ENCODE data around the gene CHSY3. TPM values are rescaled to one million over a fixed set of nuclear protein-coding genes. Genes with fewer than 3 reads are reported as not detected.

The CHSY3 gene
- total and polyA plus RNA-seq, 4 donors, result 0.40 to 7.7 (median 2.1) TPM

DNA sequence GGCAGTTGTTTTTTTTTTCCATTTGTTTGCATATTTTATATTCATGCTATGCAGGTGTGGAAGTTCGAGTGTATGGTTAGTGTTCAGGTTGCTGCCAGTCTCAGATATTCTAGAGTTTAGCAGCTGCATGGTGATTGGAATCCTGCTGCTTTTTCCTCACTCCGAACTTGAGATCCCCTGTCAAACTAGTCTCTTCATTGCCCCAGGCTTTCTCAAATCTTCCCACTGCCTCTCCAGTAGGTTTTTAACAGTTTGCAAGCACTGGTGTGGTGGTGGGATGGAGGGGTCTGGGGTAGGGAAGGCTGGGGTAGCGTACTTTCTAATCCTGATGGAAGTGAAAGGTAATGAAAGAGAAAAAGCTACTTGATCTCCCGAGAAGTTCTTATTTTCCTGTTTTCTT lies 112.9 kb downstream of the CHSY3 start:
- H3K9ac ChIP-seq (ENCODE audit: low read depth in 1 of 2, low read length in 2 of 2), result no peak overlapping the region
- no peaks in the 10 kb centered on the region for H3K9me3 ChIP-seq (ENCODE audit: control insufficient read depth in 4 of 4, low read length in 3 of 4)
- no peak for DNase-seq (ENCODE audit: low spot score)
- 55% methylated on average over 4 of the region's 4 CpGs for WGBS
- TF ChIP-seq NR2F2 (IDR thresholded peaks at IDR 0.05), result no peak
- TF ChIP-seq FOXA1 (IDR thresholded peaks at IDR 0.05), result no peak
- no peak for TF ChIP-seq TAF1 (conservative IDR thresholded peaks at IDR 0.05)
- TF ChIP-seq HNF4G (IDR thresholded peaks at IDR 0.05), result no peak
- TF ChIP-seq FOXA2 (IDR thresholded peaks at IDR 0.05), result no peak
- TF ChIP-seq EGR1 (IDR thresholded peaks at IDR 0.05; ENCODE audit: low read depth in 2 of 2), result no peak
- no peak for TF ChIP-seq SP1 (IDR thresholded peaks at IDR 0.05)
- TF ChIP-seq YY1 (IDR thresholded peaks at IDR 0.05), result no peak
- TF ChIP-seq RAD21 (IDR thresholded peaks at IDR 0.05), result no peak
- TF ChIP-seq, protein P1, sequence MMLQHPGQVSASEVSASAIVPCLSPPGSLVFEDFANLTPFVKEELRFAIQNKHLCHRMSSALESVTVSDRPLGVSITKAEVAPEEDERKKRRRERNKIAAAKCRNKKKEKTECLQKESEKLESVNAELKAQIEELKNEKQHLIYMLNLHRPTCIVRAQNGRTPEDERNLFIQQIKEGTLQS (IDR thresholded peaks at IDR 0.05), result no peak
- TF ChIP-seq, protein P2, sequence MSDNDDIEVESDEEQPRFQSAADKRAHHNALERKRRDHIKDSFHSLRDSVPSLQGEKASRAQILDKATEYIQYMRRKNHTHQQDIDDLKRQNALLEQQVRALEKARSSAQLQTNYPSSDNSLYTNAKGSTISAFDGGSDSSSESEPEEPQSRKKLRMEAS (IDR thresholded peaks at IDR 0.05), result no peak
- TF ChIP-seq GABPA (IDR thresholded peaks at IDR 0.05 in 1 of 2, conservative IDR thresholded peaks at IDR 0.05 in 1 of 2), result no peak
- TF ChIP-seq, protein P3, sequence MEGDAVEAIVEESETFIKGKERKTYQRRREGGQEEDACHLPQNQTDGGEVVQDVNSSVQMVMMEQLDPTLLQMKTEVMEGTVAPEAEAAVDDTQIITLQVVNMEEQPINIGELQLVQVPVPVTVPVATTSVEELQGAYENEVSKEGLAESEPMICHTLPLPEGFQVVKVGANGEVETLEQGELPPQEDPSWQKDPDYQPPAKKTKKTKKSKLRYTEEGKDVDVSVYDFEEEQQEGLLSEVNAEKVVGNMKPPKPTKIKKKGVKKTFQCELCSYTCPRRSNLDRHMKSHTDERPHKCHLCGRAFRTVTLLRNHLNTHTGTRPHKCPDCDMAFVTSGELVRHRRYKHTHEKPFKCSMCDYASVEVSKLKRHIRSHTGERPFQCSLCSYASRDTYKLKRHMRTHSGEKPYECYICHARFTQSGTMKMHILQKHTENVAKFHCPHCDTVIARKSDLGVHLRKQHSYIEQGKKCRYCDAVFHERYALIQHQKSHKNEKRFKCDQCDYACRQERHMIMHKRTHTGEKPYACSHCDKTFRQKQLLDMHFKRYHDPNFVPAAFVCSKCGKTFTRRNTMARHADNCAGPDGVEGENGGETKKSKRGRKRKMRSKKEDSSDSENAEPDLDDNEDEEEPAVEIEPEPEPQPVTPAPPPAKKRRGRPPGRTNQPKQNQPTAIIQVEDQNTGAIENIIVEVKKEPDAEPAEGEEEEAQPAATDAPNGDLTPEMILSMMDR (IDR thresholded peaks at IDR 0.05; ENCODE audit: low read depth, low read length, missing input control), result no peak
- no peak overlapping the region for H3K4me3 ChIP-seq (ENCODE audit: low read depth in 1 of 3, low read length in 3 of 3)
- no peak overlapping the region for H3K27ac ChIP-seq (ENCODE audit: low read depth in 1 of 2, low read length in 2 of 2)
- H3K4me1 ChIP-seq (ENCODE audit: control insufficient read depth in 4 of 4, insufficient read depth in 4 of 4, low read length in 3 of 4), result peaks cover 0 to under 1% (median 0%) of the 10 kb centered on the region in 4 donors
- no peaks in the 10 kb centered on the region for H3K27me3 ChIP-seq (ENCODE audit: control insufficient read depth in 4 of 4, insufficient read depth in 4 of 4, low read length in 3 of 4)
- no peaks in the 10 kb centered on the region for H3K36me3 ChIP-seq (ENCODE audit: control insufficient read depth in 4 of 4, insufficient read depth in 3 of 4, low read depth in 1 of 4, low read length in 3 of 4)

DNA sequence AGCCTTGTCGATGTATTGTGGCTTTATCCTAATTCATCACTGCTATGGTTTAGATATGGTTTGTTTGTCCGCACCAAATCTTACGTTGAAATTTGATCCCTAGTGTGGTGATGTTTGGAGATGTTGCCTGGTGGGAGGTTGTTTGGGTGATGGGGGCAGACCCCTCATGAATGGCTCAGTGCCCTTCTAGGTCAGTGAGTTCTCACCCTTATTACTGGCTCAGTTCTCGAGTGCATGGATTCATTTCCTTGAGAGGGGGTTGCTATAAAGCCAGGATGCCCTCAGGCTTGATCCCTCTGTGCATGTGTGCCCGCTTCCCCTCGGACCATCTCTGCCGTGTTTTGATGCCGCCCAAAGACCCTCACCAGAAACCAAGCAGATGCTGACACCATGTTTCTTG lies 114.4 kb downstream of the CHSY3 start:
- WGBS, result 85% methylated on average over 8 of the region's 8 CpGs
- H3K9ac ChIP-seq (ENCODE audit: low read depth in 1 of 2, low read length in 2 of 2), result no peak overlapping the region
- TF ChIP-seq RAD21 (IDR thresholded peaks at IDR 0.05), result no peak

DNA sequence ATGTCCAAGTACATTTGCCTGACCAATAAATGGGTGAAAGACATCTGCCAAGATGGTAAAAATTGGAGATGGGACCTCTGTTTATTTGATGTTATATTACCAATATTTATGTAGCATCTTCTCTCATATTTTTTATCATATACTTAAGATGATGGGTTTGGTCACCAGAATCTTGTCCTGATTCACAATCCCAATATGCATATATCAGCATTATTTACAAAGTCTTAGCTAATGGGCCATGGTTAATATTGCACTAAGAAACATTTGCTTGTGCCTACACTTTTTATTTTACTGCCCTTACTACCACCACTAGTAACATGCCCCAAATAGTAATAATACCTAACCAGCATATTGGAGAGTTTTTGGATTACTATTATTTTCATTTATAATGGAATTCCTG lies 116.7 kb downstream of the CHSY3 start:
- Histone ChIP-seq H3K36me3 (ENCODE audit: control insufficient read depth in 4 of 4, insufficient read depth in 3 of 4, low read depth in 1 of 4, low read length in 3 of 4) (no peaks in the 10 kb centered on the region), H3K9me3 (ENCODE audit: control insufficient read depth in 4 of 4, low read length in 3 of 4) (no peaks in the 10 kb centered on the region), H3K4me1 (ENCODE audit: control insufficient read depth in 4 of 4, insufficient read depth in 4 of 4, low read length in 3 of 4) (no peaks in the 10 kb centered on the region), H3K9ac (ENCODE audit: low read depth in 1 of 2, low read length in 2 of 2) (no peak overlapping the region), H3K27ac (ENCODE audit: low read depth in 1 of 2, low read length in 2 of 2) (no peak overlapping the region), H3K27me3 (ENCODE audit: control insufficient read depth in 4 of 4, insufficient read depth in 4 of 4, low read length in 3 of 4) (no peaks in the 10 kb centered on the region), H3K4me3 (ENCODE audit: low read depth in 1 of 3, low read length in 3 of 3) (no peak overlapping the region)
- TF ChIP-seq TAF1 (conservative IDR thresholded peaks at IDR 0.05) (no peak), FOXA1 (IDR thresholded peaks at IDR 0.05) (no peak), GABPA (IDR thresholded peaks at IDR 0.05 in 1 of 2, conservative IDR thresholded peaks at IDR 0.05 in 1 of 2) (no peak), EGR1 (IDR thresholded peaks at IDR 0.05; ENCODE audit: low read depth in 2 of 2) (no peak), HNF4A (conservative IDR thresholded peaks at IDR 0.05) (no peak), SP1 (IDR thresholded peaks at IDR 0.05) (no peak)
- TF ChIP-seq, protein P2 (IDR thresholded peaks at IDR 0.05), result no peak
- TF ChIP-seq, protein P4, sequence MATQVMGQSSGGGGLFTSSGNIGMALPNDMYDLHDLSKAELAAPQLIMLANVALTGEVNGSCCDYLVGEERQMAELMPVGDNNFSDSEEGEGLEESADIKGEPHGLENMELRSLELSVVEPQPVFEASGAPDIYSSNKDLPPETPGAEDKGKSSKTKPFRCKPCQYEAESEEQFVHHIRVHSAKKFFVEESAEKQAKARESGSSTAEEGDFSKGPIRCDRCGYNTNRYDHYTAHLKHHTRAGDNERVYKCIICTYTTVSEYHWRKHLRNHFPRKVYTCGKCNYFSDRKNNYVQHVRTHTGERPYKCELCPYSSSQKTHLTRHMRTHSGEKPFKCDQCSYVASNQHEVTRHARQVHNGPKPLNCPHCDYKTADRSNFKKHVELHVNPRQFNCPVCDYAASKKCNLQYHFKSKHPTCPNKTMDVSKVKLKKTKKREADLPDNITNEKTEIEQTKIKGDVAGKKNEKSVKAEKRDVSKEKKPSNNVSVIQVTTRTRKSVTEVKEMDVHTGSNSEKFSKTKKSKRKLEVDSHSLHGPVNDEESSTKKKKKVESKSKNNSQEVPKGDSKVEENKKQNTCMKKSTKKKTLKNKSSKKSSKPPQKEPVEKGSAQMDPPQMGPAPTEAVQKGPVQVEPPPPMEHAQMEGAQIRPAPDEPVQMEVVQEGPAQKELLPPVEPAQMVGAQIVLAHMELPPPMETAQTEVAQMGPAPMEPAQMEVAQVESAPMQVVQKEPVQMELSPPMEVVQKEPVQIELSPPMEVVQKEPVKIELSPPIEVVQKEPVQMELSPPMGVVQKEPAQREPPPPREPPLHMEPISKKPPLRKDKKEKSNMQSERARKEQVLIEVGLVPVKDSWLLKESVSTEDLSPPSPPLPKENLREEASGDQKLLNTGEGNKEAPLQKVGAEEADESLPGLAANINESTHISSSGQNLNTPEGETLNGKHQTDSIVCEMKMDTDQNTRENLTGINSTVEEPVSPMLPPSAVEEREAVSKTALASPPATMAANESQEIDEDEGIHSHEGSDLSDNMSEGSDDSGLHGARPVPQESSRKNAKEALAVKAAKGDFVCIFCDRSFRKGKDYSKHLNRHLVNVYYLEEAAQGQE (IDR thresholded peaks at IDR 0.05), result no peak
- TF ChIP-seq, protein P3 (IDR thresholded peaks at IDR 0.05; ENCODE audit: low read depth, low read length, missing input control), result no peak
- DNase-seq (ENCODE audit: low spot score), result no peak

More for the DNA sequence above, 114.4 kb downstream of the CHSY3 start:
- H3K36me3 ChIP-seq (ENCODE audit: control insufficient read depth in 4 of 4, insufficient read depth in 3 of 4, low read depth in 1 of 4, low read length in 3 of 4), result no peaks in the 10 kb centered on the region
- no peaks in the 10 kb centered on the region for H3K27me3 ChIP-seq (ENCODE audit: control insufficient read depth in 4 of 4, insufficient read depth in 4 of 4, low read length in 3 of 4)
- DNase-seq (ENCODE audit: low spot score), result no peak
- no peak overlapping the region for H3K27ac ChIP-seq (ENCODE audit: low read depth in 1 of 2, low read length in 2 of 2)
- no peak overlapping the region for H3K4me3 ChIP-seq (ENCODE audit: low read depth in 1 of 3, low read length in 3 of 3)
- no peaks in the 10 kb centered on the region for H3K4me1 ChIP-seq (ENCODE audit: control insufficient read depth in 4 of 4, insufficient read depth in 4 of 4, low read length in 3 of 4)
- no peaks in the 10 kb centered on the region for H3K9me3 ChIP-seq (ENCODE audit: control insufficient read depth in 4 of 4, low read length in 3 of 4)

All from liver (tissue), 9 donors.